NT2/D1 (cell line): ENCODE results near the gene TMED1.
"Not testable (repeated sequence)": the region's sequence is repeated elsewhere in the genome, so short reads cannot be mapped to it uniquely, and the experiment has no call there.

Experiments
- DNase-seq: peaks from one replicate; pipeline ENCODE4 v3.0.0-alpha.2; 2011; ENCODE audit warnings: low read depth, low spot score
- H3K27me3 ChIP-seq: 2 replicates; pipeline ENCODE4 v1.6.0; 2011; ENCODE audit warnings: mild to moderate bottlenecking; ENCODE audit not compliant: insufficient read length, insufficient read depth
- H3K36me3 ChIP-seq: 2 replicates; pipeline ENCODE4 v1.6.1; 2011; ENCODE audit warnings: mild to moderate bottlenecking, low read length, mixed read lengths; ENCODE audit not compliant: insufficient read depth, insufficient read length
- H3K4me1 ChIP-seq: 2 replicates; pipeline ENCODE4 v1.5.1; 2011; ENCODE audit not compliant: insufficient read depth, insufficient read length
- H3K4me3 ChIP-seq: 2 replicates; pipeline ENCODE4 v1.5.1; 2011; ENCODE audit warnings: low read depth; ENCODE audit not compliant: insufficient read length
- H3K9ac ChIP-seq: 2 replicates; pipeline ENCODE4 v1.6.0; 2011; ENCODE audit warnings: low read depth; ENCODE audit not compliant: insufficient read length
- H3K9me3 ChIP-seq: 2 replicates; pipeline ENCODE4 v1.5.1; 2011; ENCODE audit warnings: mild to moderate bottlenecking, low read length; ENCODE audit not compliant: insufficient read depth
- SUZ12 ChIP-seq: IDR thresholded peaks from 2 replicates; pipeline ENCODE4 v1.6.1; 2011; ENCODE audit not compliant: insufficient read length, insufficient read depth; ENCODE audit errors: extremely low read depth
- YY1 ChIP-seq: IDR thresholded peaks from 2 replicates; pipeline ENCODE4 v1.6.1; 2011; ENCODE audit not compliant: insufficient read length, insufficient read depth
- ZNF274 ChIP-seq: IDR thresholded peaks from 2 replicates; pipeline ENCODE4 v1.6.1; 2011; ENCODE audit warnings: mild to moderate bottlenecking, low read depth, low read length

The TMED1 gene

GRCh38 chr19:10868872-10869547 is 33.0 kb upstream of the TMED1 start:
- Histone ChIP-seq H3K9me3 (no peaks in the 10 kb centered on the region), H3K36me3 (peaks cover 3% of the 10 kb centered on the region), H3K9ac (no peak overlapping the region), H3K4me3 (no peak overlapping the region), H3K27me3 (no peaks in the 10 kb centered on the region), H3K4me1 (peaks cover 2% of the 10 kb centered on the region)
- TF ChIP-seq SUZ12 (no peak), YY1 (no peak), ZNF274 (no peak)
- no peak for DNase-seq

- Histone ChIP-seq H3K4me1 (peaks cover 5% of the 10 kb centered on the region), H3K9me3 (no peaks in the 10 kb centered on the region), H3K4me3 (no peak overlapping the region), H3K36me3 (no peaks in the 10 kb centered on the region), H3K9ac (no peak overlapping the region), H3K27me3 (no peaks in the 10 kb centered on the region)
- no peak for TF ChIP-seq ZNF274
- DNase-seq, result no peak
These were observed 30.5 kb upstream of the TMED1 start for GRCh38 chr19:10866495-10866894.

- DNase-seq, result peak; percentile 66
- Histone ChIP-seq H3K9ac (no peak overlapping the region), H3K4me3 (no peak overlapping the region), H3K27me3 (no peaks in the 10 kb centered on the region), H3K9me3 (no peaks in the 10 kb centered on the region), H3K36me3 (no peaks in the 10 kb centered on the region), H3K4me1 (peaks cover 7% of the 10 kb centered on the region)
- TF ChIP-seq SUZ12 (no peak), ZNF274 (no peak), YY1 (no peak)
These were observed 28.5 kb upstream of the TMED1 start for GRCh38 chr19:10864538-10864899.

- no peak overlapping the region for H3K9ac ChIP-seq
- no peak for DNase-seq
These were observed 27.2 kb upstream of the TMED1 start for GRCh38 chr19:10863107-10863717.

GRCh38 chr19:10862561-10863106 is 26.6 kb upstream of the TMED1 start:
- Histone ChIP-seq H3K4me1 (peaks cover 5% of the 10 kb centered on the region), H3K9me3 (no peaks in the 10 kb centered on the region), H3K9ac (no peak overlapping the region), H3K27me3 (no peaks in the 10 kb centered on the region), H3K36me3 (no peaks in the 10 kb centered on the region), H3K4me3 (no peak overlapping the region)
- no peak for DNase-seq
- TF ChIP-seq SUZ12 (no peak), ZNF274 (no peak), YY1 (no peak)

More at GRCh38 chr19:10863107-10863717, 27.2 kb upstream of the TMED1 start:
- H3K9me3 ChIP-seq, result no peaks in the 10 kb centered on the region
- no peaks in the 10 kb centered on the region for H3K36me3 ChIP-seq
- H3K4me3 ChIP-seq, result no peak overlapping the region
- H3K27me3 ChIP-seq, result no peaks in the 10 kb centered on the region
- TF ChIP-seq YY1 (no peak), SUZ12 (no peak), ZNF274 (no peak)
- H3K4me1 ChIP-seq, result peaks cover 5% of the 10 kb centered on the region

DNA sequence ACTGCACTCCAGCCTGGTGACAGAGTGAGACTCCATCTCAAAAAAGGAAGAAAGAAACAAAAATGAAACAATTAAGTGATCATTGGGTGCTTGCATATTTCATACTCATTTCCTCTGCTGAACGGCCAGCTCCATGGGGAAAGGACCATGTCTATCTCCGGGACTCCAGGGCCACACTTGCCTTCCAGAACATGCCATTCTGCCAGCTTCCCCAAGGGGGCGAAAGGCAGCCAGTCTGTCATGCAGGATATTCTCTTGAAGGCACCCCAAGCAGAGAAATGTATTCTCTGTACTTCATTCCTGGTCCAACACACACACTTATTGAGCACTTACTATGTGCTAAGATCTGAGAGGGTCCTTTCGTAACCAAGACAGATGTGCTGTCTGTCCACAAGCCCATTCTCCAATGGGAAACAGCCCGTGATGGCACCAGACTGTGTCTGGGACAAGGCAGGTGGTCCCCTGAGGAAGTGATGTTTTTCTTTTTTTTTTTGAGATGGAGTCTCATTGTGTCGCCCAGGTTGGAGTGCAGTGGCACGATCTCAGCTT is 25.2 kb upstream of the TMED1 start:
- TF ChIP-seq SUZ12, result no peak
- no peak for TF ChIP-seq YY1
- no peak for TF ChIP-seq ZNF274
- H3K4me1 ChIP-seq, result peaks cover 5% of the 10 kb centered on the region
- H3K4me3 ChIP-seq, result no peak overlapping the region
- DNase-seq, result no peak
- no peaks in the 10 kb centered on the region for H3K9me3 ChIP-seq
- no peaks in the 10 kb centered on the region for H3K27me3 ChIP-seq
- H3K36me3 ChIP-seq, result no peaks in the 10 kb centered on the region
- no peak overlapping the region for H3K9ac ChIP-seq

- H3K9ac ChIP-seq, result no peak overlapping the region
- H3K4me1 ChIP-seq, result peaks cover 5% of the 10 kb centered on the region
- H3K36me3 ChIP-seq, result no peaks in the 10 kb centered on the region
- no peaks in the 10 kb centered on the region for H3K9me3 ChIP-seq
- no peak for DNase-seq
- H3K27me3 ChIP-seq, result no peaks in the 10 kb centered on the region
- TF ChIP-seq SUZ12 (no peak), ZNF274 (no peak), YY1 (no peak)
- H3K4me3 ChIP-seq, result no peak overlapping the region
These were observed 22.3 kb upstream of the TMED1 start for GRCh38 chr19:10858204-10858828.

- H3K9me3 ChIP-seq, DNase-seq, H3K4me1 ChIP-seq, H3K4me3 ChIP-seq, H3K9ac ChIP-seq, H3K36me3 ChIP-seq, H3K27me3 ChIP-seq: not testable (repeated sequence)
These were observed 20.9 kb upstream of the TMED1 start for GRCh38 chr19:10856899-10857298.
